HepG2 (cell line): ENCODE measurements around the gene SPATA25. TPM values are rescaled to one million over a fixed set of nuclear protein-coding genes. Genes with fewer than 3 reads are reported as not detected.

Experiments used
- CTCF ChIP-seq: sonication (generic); formaldehyde crosslinking; IDR thresholded peaks from 2 replicates; pipeline ENCODE4 v1.5.0; 2020; ENCODE audit warnings: mild to moderate bottlenecking, missing genetic modification reagents, moderate library complexity
- ELF4 ChIP-seq: sonication (generic); formaldehyde crosslinking; IDR thresholded peaks from 2 replicates; pipeline ENCODE4 v1.5.0; 2020; ENCODE audit warnings: missing genetic modification reagents, mild to moderate bottlenecking, moderate library complexity, borderline replicate concordance
- GFI1 ChIP-seq: sonication (generic); formaldehyde crosslinking; IDR thresholded peaks from 2 replicates; pipeline ENCODE4 v1.5.0; 2020; ENCODE audit warnings: missing genetic modification reagents, mild to moderate bottlenecking, borderline replicate concordance
- KLF16 ChIP-seq, 2 experiments: sonication (generic) in 1 of 2; formaldehyde crosslinking in 1 of 2; IDR thresholded peaks; 2 replicates each; pipeline versions ENCODE4 v1.6.1 to v1.8.0; 2016 to 2023; ENCODE audit warnings: missing genetic modification reagents in 2 of 2, missing compliant biosample characterization in 1 of 2
- NR2F2 ChIP-seq: IDR thresholded peaks from 2 replicates; pipeline ENCODE4 v1.6.1; 2012; ENCODE audit warnings: low read depth, inconsistent platforms, borderline replicate concordance
- ZBTB46 ChIP-seq: sonication (generic); formaldehyde crosslinking; IDR thresholded peaks from 2 replicates; pipeline ENCODE4 v1.4.0; 2020; ENCODE audit warnings: mild to moderate bottlenecking, missing genetic modification reagents, borderline replicate concordance
- ZNF468 ChIP-seq: sonication (generic); formaldehyde crosslinking; IDR thresholded peaks from 2 replicates; pipeline ENCODE4 v1.8.0; 2022; ENCODE audit warnings: mild to moderate bottlenecking, moderate library complexity, missing genetic modification reagents
- ZNF574 ChIP-seq: sonication (generic); formaldehyde crosslinking; IDR thresholded peaks from 2 replicates; pipeline ENCODE4 v1.4.0; 2020; ENCODE audit warnings: missing genetic modification reagents
- ZNF788 ChIP-seq: sonication (generic); formaldehyde crosslinking; IDR thresholded peaks from 2 replicates; pipeline ENCODE4 v1.5.0; 2020; ENCODE audit warnings: mild to moderate bottlenecking, missing genetic modification reagents, borderline replicate concordance
- polyA plus RNA-seq, 8 experiments: library from polyadenylated mRNA; depleted of rRNA in 3 of 8; stranded (reverse) in 7 of 8; unstranded in 1 of 8; fragments of >200 nt; fragmentation: Illumina TruSeq in 4 of 8; extraction: Trizol in 4 of 8; gene quantifications; 2 replicates each; pipeline versions ENCODE4 v1.2.1 to v1.2.3, GENCODE V29; 2011 to 2016; ENCODE audit warnings: low read depth in 4 of 8, missing spikeins in 1 of 8, mixed read lengths in 1 of 8; ENCODE audit not compliant: insufficient read depth in 1 of 8
- total RNA-seq, 5 experiments: library from RNA; depleted of rRNA; stranded (reverse); fragments of >200 nt; fragmentation: Illumina TruSeq; extraction: Trizol; gene quantifications; 2 replicates each; pipeline ENCODE4 v1.2.3, GENCODE V29; 2016; ENCODE audit warnings: low read depth in 1 of 5
- TF ChIP-seq, protein P1 (sequence below), 2 experiments: sonication (generic) in 1 of 2; formaldehyde crosslinking in 1 of 2; IDR thresholded peaks; 2 replicates each; pipeline versions ENCODE4 v1.5.1 to v1.6.1; 2011 to 2020; ENCODE audit warnings: borderline replicate concordance in 1 of 2, low read depth in 1 of 2, low read length in 1 of 2, mild to moderate bottlenecking in 1 of 2, missing genetic modification reagents in 1 of 2, moderate library complexity in 1 of 2
- TF ChIP-seq, protein P2 (sequence below): sonication (generic); formaldehyde crosslinking; IDR thresholded peaks from 2 replicates; pipeline ENCODE4 v1.4.0; 2020; ENCODE audit warnings: missing genetic modification reagents, borderline replicate concordance
- TF ChIP-seq, protein P3 (sequence below): sonication (generic); formaldehyde crosslinking; IDR thresholded peaks from 2 replicates; pipeline ENCODE4 v1.5.1; 2020; ENCODE audit warnings: mild to moderate bottlenecking, moderate library complexity, missing genetic modification reagents

SPATA25 gene
- total and polyA plus RNA-seq, 2 of the 13 experiments (the other 11 are each of a cell fraction or from before 2014, with no cell fraction given) = 4.8 to 7.6 TPM

DNA sequence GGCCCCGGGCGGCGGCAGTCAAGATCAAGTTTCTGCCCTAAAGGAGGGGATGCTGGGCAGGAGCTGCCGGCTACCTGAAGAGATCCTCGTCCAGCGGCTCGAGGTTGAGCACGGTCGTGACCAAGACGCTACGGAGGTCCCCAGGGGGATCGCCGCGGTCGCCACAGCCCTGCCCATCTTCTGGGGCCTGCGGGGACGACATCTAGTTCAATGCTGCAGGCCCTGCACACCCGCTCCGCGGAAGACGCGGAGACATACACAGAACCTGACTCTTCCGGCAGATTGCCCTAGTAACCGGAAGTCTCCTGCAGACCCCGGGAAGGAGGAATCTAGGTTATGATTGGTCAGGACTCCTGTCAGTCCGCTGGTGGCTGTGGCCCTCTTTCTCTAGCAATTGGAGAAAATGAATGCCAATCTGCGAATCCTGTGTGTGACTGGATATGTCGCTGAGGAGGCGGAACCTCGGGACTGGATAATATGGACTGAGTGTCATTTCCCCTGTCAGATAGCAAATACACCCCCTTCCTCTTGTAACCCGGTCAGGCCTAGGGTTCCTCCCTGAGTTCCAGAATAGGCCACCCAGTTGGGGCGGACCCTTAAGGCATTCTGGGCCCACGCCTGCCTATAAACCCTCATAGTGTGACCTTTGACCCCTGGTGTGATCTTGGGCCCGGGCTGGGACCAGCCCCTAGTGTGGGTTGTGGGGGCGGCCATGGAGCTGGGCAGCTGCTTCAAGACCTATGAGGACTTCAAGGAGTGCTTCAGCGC lies 30.1 kb downstream of the SPATA25 start, which contains the start of the genes ACOT8 and ZSWIM3 (continued):
- TF ChIP-seq ZNF574 (CRISPR knock-in tag) (peak; percentile 92), KLF16 (CRISPR knock-in tag; IDR thresholded peaks at IDR 0.05) (peak in 1 of 2 experiments; percentile 91; a peak in 2 of 4 replicates), GFI1 (CRISPR knock-in tag) (peak; percentile 9; the same call in 1 of the 2 replicates), ZNF468 (CRISPR knock-in tag) (no peak), CTCF (0 out of 2 replicates have a peak, but pooled peaks have one; percentile 19), ZNF788 (CRISPR knock-in tag) (peak; percentile 88), ZBTB46 (CRISPR knock-in tag) (no peak), NR2F2 (peak; percentile 73; the same call in 1 of the 2 replicates), ELF4 (CRISPR knock-in tag) (peak; percentile 99)
- TF ChIP-seq, protein P1, sequence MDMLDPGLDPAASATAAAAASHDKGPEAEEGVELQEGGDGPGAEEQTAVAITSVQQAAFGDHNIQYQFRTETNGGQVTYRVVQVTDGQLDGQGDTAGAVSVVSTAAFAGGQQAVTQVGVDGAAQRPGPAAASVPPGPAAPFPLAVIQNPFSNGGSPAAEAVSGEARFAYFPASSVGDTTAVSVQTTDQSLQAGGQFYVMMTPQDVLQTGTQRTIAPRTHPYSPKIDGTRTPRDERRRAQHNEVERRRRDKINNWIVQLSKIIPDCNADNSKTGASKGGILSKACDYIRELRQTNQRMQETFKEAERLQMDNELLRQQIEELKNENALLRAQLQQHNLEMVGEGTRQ (IDR thresholded peaks at IDR 0.05; ENCODE audit: low read depth, low read length) = no peak
- TF ChIP-seq, protein P1 (CRISPR knock-in tag; IDR thresholded peaks at IDR 0.05; ENCODE audit: borderline replicate concordance) = no peak; the same call in 1 of the 2 replicates
- TF ChIP-seq, protein P2, sequence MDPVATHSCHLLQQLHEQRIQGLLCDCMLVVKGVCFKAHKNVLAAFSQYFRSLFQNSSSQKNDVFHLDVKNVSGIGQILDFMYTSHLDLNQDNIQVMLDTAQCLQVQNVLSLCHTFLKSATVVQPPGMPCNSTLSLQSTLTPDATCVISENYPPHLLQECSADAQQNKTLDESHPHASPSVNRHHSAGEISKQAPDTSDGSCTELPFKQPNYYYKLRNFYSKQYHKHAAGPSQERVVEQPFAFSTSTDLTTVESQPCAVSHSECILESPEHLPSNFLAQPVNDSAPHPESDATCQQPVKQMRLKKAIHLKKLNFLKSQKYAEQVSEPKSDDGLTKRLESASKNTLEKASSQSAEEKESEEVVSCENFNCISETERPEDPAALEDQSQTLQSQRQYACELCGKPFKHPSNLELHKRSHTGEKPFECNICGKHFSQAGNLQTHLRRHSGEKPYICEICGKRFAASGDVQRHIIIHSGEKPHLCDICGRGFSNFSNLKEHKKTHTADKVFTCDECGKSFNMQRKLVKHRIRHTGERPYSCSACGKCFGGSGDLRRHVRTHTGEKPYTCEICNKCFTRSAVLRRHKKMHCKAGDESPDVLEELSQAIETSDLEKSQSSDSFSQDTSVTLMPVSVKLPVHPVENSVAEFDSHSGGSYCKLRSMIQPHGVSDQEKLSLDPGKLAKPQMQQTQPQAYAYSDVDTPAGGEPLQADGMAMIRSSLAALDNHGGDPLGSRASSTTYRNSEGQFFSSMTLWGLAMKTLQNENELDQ (CRISPR knock-in tag) = no peak
- TF ChIP-seq, protein P3, sequence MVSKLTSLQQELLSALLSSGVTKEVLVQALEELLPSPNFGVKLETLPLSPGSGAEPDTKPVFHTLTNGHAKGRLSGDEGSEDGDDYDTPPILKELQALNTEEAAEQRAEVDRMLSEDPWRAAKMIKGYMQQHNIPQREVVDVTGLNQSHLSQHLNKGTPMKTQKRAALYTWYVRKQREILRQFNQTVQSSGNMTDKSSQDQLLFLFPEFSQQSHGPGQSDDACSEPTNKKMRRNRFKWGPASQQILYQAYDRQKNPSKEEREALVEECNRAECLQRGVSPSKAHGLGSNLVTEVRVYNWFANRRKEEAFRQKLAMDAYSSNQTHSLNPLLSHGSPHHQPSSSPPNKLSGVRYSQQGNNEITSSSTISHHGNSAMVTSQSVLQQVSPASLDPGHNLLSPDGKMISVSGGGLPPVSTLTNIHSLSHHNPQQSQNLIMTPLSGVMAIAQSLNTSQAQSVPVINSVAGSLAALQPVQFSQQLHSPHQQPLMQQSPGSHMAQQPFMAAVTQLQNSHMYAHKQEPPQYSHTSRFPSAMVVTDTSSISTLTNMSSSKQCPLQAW = peak; percentile 95
